GM12891 (cell line): ENCODE measurements around the gene NT5DC1.
"Not testable (repeated sequence)": the region's sequence is repeated elsewhere in the genome, so short reads cannot be mapped to it uniquely, and the experiment has no call there.

Experiments
- DNase-seq: peaks from one replicate; pipeline ENCODE4 v3.0.0; 2011; ENCODE audit warnings: low spot score; ENCODE audit not compliant: insufficient read length
- FAIRE-seq: peaks from 2 replicates; lab custom pipeline; 2011; peaks lifted over from hg19 to GRCh38; lab: Jason Lieb, UNC
- PAX5 ChIP-seq: IDR thresholded peaks from 2 replicates; pipeline ENCODE4 v1.6.1; 2011; ENCODE audit warnings: low read length, moderate library complexity, mild to moderate bottlenecking; ENCODE audit not compliant: insufficient read depth, severe bottlenecking
- POLR2A ChIP-seq: IDR thresholded peaks from 2 replicates; pipeline ENCODE4 v1.6.1; 2011; ENCODE audit warnings: low read depth, low read length, control low read depth
- POLR2AphosphoS5 ChIP-seq: IDR thresholded peaks from 2 replicates; pipeline ENCODE4 v1.6.1; 2011; ENCODE audit warnings: low read depth, low read length, control low read depth
- POU2F2 ChIP-seq: IDR thresholded peaks from 2 replicates; pipeline ENCODE4 v1.6.1; 2011; ENCODE audit warnings: low read depth, mild to moderate bottlenecking, control low read depth, low read length, moderate library complexity
- SPI1 ChIP-seq: IDR thresholded peaks from 2 replicates; pipeline ENCODE4 v1.6.1; 2011; ENCODE audit warnings: low read depth, low read length, control low read depth
- TAF1 ChIP-seq: IDR thresholded peaks from 2 replicates; pipeline ENCODE4 v1.6.1; 2011; ENCODE audit warnings: low read depth, low read length, control low read depth

The NT5DC1 gene

DNA sequence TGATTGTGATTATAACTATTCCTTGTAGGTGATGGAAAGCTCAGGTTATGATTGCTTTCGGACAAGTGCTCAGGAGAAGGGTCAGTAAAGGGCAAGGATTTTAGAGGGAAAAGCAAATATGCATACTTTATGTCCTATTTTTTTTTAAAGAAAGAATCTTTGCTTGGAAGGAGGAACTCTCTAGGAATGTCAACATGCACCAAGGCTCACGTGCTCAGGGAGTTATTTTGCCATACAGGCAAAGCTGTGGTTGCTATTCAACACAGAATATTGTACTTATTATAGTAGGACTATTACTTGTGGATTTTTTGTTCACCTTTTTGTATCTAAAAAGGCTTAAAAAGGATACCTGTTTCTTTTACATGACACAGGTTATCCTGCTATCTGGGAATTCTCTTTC is 182.0 kb downstream of the NT5DC1 start:
- TF ChIP-seq PAX5 (no peak), SPI1 (no peak), POLR2A (no peak), POU2F2 (no peak), TAF1 (no peak), POLR2AphosphoS5 (no peak)
- DNase-seq (no peak), FAIRE-seq (no peak)

DNA sequence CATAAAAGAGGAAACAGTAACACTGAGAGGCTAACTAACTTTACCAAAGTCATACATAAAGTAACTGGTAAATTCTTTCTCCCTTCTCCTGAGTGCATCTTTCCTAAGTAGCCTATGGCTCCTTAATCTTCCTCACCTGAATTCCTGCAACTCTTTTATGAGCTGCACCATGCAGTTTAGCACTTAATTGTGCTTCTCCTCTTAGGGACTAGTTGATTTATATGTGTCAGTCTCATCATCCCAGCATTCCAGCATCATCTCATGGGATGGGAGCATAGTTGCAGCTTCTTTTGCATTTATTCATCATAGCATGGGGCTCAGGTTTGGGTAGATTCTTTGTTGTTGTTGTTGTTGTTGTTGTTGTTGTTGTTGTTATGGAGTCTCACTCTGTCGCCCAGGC is 182.5 kb downstream of the NT5DC1 start:
- FAIRE-seq (no peak), DNase-seq (no peak)
- TF ChIP-seq POU2F2, result no peak
- TF ChIP-seq SPI1, result no peak
- no peak for TF ChIP-seq POLR2A
- no peak for TF ChIP-seq TAF1
- TF ChIP-seq PAX5, result no peak
- no peak for TF ChIP-seq POLR2AphosphoS5

DNA sequence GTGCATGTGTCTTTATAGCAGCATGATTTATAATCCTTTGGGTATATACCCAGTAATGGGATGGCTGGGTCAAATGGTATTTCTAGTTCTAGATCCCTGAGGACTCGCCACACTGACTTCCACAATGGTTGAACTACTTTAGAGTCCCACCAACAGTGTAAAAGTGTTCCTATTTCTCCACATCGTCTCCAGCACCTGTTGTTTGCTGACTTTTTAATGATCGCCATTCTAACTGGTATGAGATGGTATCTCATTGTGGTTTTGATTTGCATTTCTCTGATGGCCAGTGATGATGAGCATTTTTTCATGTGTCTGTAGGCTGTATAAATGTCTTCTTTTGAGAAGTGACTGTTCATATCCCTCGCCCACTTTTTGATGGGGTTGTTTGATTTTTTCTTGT is 184.3 kb downstream of the NT5DC1 start:
- not testable (repeated sequence) for DNase-seq, FAIRE-seq

DNA sequence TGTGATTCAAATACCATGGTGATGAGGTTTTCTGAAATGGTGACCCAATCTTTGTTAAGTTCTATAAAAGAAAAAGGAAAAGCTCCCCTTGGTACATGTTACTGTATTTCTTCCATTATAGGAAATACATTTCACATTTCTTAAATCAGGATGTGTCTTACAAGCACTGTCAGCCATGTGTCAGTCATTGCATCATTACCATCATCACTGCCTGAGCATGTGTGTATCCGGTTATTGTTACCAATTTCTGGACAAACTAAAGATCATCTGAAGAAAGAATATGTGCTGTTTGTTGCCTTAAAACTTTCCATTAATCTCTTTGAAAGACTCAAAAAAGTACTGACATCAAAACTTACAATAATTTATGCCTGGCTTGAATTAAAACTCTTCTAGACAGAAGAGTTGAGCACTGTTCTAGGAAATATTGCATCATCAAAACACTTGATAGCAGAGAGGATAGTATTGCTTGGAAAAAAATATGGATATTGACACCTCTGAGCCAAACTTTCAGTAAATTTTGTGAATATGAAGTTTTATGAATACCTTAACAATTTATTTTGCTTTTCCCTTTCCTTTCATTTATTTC is 186.2 kb downstream of the NT5DC1 start:
- DNase-seq, result no peak
- FAIRE-seq, result peak; percentile 9
- no peak for TF ChIP-seq PAX5
- TF ChIP-seq SPI1, result no peak
- TF ChIP-seq POLR2A, result no peak
- no peak for TF ChIP-seq POU2F2
- no peak for TF ChIP-seq TAF1
- TF ChIP-seq POLR2AphosphoS5, result no peak

DNA sequence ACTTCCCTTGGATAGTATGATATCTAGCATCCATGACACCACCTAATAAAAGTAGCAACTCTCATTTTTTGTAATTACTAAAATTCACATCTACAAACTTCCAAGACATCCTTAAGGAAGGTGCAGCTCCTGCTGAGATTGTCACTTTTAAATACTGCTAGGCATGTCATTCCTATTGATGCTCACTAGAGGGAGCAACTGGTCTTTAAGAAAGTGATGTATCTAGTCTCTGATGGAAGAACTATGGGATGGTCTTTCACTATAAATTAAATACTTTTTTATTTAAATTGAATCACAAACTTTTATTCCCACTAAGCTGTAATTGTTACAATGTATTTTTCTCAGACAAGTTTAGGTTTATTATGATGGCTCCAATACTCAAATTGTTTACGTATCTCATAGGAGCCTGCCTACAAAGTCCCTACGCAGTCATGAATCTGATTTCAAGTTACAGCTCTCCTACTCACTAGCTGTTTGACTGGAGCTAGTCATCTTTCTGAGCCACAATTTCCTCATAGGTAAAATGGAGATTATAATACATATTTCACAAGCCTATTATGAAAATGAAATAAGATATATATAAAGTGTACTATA is 187.1 kb downstream of the NT5DC1 start:
- DNase-seq (no peak), FAIRE-seq (peak; percentile 86)
- TF ChIP-seq POLR2AphosphoS5 (no peak), PAX5 (no peak), POU2F2 (no peak), TAF1 (no peak), POLR2A (no peak), SPI1 (no peak)

DNA sequence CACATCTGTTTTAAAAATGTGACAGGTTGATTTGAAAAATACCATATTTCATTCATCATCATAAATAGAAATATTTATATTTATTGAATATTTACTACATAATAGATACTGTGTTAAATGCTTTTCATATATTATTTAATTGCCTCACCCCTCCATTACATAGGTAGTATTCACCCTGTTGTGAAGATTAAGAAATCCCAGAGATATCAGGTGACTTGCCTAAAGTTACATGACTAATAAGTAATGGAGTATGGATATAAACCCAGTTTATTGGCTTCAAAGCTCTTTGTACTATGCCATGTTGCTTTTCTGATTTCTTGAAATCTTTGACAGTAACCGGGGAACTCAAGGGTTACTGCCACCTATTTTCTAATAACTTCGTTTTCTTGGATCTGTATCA is 189.2 kb downstream of the NT5DC1 start:
- no peak for TF ChIP-seq POLR2A
- no peak for TF ChIP-seq SPI1
- no peak for TF ChIP-seq PAX5
- TF ChIP-seq TAF1, result no peak
- TF ChIP-seq POLR2AphosphoS5, result no peak
- no peak for TF ChIP-seq POU2F2
- FAIRE-seq, result no peak
- DNase-seq, result no peak

DNA sequence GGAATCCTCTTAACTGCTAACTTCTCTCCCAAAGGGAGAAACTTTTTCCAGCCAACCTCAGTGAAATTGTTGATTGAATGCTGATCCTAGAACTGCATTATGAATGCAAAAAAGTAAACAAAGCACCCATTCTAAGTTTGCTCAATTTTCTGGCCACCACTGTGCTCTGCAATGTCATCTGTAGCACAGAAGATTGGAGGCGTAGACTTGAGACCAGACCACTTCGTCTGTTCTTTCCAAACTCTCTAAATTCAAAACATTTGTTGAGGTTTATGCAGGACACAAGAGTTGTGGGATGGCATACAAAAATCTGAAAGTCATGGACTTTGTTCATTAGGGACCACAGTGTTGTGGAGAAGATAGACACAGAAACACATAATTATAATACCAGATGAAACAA is 190.1 kb downstream of the NT5DC1 start:
- TF ChIP-seq POLR2AphosphoS5 (no peak), POLR2A (no peak), POU2F2 (no peak), PAX5 (no peak), TAF1 (no peak), SPI1 (no peak)
- no peak for FAIRE-seq

DNA sequence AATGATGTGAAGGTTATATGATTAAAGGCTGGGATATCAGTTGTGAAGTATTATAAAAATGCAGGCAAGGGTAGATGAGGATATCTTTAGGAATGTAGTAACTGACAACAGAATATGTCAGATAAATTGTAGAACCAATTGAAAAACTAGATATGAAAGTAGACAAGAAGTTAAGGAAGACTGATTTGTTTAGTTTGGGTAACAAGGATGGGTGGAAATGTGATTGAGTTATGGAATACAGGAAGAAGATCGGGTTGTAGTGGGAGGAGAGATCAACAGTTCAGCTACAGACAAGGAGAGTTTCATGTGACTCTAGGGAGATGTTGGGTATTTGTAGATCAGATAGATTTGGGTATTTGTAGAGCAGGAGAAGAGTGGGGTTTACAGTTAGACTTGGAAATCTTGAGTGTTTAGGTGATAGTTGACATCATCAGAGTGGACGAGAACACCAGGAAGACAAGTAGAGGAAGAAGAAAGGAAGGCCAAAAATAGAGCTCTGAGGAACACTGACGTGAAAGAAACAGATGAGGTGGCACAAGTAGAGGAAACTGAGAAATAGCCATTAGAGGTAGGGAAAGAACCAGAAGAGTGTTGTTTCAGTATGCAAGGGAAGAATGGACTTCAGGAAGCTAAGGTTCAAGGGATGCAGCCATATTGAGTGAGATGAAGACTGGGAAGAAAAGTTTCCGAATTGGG is 191.2 kb downstream of the NT5DC1 start:
- TF ChIP-seq PAX5, result no peak
- TF ChIP-seq TAF1, result no peak
- TF ChIP-seq POU2F2, result no peak
- no peak for DNase-seq
- FAIRE-seq, result no peak

More for the DNA sequence above, 190.1 kb downstream of the NT5DC1 start:
- no peak for DNase-seq

DNA sequence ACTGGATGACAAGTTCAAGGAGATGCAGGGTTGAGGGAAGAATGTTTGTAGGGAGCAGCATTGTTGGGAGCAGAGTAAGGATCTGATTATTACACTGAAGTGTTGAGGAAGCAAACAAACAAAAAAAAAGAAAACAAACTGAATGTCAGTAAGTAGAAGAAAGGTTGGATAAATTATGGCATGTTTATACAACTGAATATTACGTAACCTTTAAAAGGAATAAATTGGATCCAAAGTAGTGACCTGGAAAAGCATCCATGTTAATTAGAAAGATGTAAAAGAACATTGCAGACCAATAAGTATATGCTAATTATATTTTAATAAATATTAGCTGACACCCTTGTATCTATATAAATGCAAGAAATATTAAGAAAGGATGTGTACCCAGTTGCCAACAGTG is 191.9 kb downstream of the NT5DC1 start:
- TF ChIP-seq TAF1 (no peak), POLR2AphosphoS5 (no peak), SPI1 (no peak)
- FAIRE-seq (no peak), DNase-seq (no peak)

DNA sequence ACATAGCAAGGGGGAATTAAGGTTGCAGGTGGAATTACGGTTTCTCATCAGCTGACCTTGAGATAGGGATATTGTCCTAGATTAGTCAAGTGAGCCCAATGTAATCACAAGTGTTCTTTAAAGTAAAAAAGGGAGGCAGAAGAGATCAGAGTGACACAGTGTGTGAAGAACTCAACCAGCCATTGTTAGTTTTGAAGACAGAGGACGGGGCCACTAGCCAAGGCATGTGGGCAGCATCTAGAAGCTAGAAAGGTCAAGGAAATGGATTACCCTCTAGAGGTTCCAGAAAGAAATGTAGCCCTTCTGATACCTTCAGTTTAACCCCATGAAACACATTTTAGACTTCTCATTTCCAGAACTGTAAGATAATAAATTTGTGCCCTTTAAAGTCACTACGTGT is 197.6 kb downstream of the NT5DC1 start:
- peak; percentile 48 for FAIRE-seq
- DNase-seq, result no peak
- TF ChIP-seq POLR2AphosphoS5 (no peak), SPI1 (no peak), TAF1 (no peak), PAX5 (no peak), POLR2A (no peak), POU2F2 (no peak)
